Measurements from ENCODE around the gene TEX11.
A peak's percentile ranks its signal among the peaks of the same experiment; 100 is the strongest.

The TEX11 gene

GRCh38 chrX:70488856-70489255, 419.7 kb downstream of the TEX11 start:
- DNase-seq: no peak

GRCh38 chrX:70485466-70485865, 423.0 kb downstream of the TEX11 start:
- DNase-seq: no peak

GRCh38 chrX:70482300-70482699, 426.2 kb downstream of the TEX11 start:
- DNase-seq: no peak

- peak; percentile 2 for DNase-seq
These were observed 426.8 kb downstream of the TEX11 start for GRCh38 chrX:70481471-70482270.

- DNase-seq: no peak
These were observed 427.9 kb downstream of the TEX11 start for GRCh38 chrX:70480660-70481018.

- no peak for DNase-seq
These were observed 428.4 kb downstream of the TEX11 start for GRCh38 chrX:70479922-70480659.

- no peak for DNase-seq
These were observed 429.1 kb downstream of the TEX11 start for GRCh38 chrX:70479247-70479921.
